AG09319 (cell line): ENCODE results near the gene ELMOD3.

ENCODE experiments used
- DNase-seq: peaks from one replicate; pipeline ENCODE4 v3.0.0-alpha.2; 2010; ENCODE audit warnings: low read depth; ENCODE audit errors: extremely low read depth
- TF ChIP-seq, protein P1 (sequence below): IDR thresholded peaks from 2 replicates; pipeline ENCODE4 v1.5.1; 2011; ENCODE audit warnings: low read depth, mild to moderate bottlenecking, inconsistent platforms, low read length, moderate library complexity

ELMOD3 gene

DNA sequence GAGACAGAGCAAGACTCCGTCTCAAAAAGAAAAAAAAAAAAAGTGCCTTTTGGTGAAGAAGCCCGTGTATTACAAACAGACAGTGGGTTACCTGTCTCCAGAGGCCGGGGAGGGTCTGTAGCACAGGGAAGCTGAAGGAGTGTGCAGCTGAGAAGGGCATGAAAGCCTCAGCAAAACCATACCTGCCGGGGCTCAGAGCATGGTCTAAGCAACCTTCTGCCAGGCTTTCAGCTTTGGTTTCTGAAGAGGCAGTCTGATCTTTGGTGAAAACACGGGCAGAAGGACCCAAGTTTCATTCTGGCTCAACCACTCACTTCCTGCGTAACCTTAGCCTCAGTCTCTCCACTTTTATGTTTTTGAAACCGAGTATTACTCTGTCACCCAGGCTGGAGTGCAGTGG, 85.4 kb downstream of the ELMOD3 start:
- DNase-seq, result no peak
- TF ChIP-seq, protein P1, sequence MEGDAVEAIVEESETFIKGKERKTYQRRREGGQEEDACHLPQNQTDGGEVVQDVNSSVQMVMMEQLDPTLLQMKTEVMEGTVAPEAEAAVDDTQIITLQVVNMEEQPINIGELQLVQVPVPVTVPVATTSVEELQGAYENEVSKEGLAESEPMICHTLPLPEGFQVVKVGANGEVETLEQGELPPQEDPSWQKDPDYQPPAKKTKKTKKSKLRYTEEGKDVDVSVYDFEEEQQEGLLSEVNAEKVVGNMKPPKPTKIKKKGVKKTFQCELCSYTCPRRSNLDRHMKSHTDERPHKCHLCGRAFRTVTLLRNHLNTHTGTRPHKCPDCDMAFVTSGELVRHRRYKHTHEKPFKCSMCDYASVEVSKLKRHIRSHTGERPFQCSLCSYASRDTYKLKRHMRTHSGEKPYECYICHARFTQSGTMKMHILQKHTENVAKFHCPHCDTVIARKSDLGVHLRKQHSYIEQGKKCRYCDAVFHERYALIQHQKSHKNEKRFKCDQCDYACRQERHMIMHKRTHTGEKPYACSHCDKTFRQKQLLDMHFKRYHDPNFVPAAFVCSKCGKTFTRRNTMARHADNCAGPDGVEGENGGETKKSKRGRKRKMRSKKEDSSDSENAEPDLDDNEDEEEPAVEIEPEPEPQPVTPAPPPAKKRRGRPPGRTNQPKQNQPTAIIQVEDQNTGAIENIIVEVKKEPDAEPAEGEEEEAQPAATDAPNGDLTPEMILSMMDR, result no peak

DNA sequence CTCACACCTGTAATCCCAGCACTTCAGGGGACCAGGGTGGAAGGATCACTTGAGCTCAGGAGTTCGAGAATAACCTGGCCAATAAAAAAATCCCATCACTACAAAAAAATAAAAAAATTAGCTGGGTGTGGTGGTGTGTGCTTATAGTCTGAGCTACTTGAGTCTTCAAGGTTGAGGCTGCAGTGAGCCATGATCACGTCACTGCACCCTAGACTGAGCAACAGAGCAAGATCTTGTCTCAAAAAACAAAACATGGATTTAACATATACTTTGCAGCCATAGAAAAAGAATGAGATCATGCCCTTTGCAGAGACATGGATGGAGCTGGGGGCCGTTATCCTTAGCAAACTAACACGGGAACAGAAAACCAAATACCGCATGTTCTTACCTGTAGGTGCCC, 86.2 kb downstream of the ELMOD3 start:
- TF ChIP-seq, protein P1, result no peak
- DNase-seq, result no peak
